Stimulated activated CD8-positive, alpha-beta memory T cell treated with anti-CD3 and anti-CD28 coated beads, Interleukin-4, amount 100 ng/mL, for 1 hour (primary cell): ENCODE measurements around the gene COG5.

Experiments
- DNase-seq, 2 donors: peaks; one replicate each; pipeline ENCODE4 v3.0.0-alpha.2; 2020; ENCODE audit warnings: low read depth in 2 of 2, low spot score in 1 of 2

The COG5 gene

DNA sequence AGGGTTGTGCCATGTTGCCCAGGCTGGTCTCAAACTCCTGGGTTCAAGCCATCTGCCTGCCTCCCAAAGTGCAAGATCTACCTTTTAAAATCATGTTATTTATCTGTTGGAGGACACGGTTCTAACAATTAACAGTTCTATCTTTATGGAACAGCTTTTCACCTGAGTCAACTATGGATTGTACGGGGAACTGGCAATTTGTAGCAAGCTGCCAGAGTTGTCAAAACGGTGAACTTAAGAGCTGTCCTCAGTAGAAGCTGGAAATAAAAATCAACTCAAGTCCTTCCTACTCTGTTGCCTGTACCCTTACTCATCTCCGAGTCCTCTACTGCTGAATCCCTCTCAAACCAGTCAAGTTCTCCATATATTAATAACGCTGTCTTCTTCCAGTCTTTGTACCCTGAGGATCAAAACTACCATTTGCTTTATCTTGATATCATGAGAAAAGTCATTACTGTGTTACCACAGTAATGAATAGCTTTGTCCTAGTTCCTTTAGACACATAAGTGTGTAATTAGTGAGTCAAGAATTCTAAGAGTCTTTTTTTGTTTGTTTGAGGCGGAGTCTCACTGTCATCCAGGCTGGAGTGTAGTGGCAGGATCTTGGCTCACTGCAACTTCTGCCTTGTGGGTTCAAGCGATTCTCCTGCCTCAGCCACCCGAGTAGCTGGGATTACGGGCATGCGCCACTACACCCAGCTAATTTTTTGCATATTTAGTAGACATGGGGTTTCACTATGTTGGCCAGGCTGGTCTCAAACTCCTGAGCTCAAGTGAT is 366.7 kb downstream of the COG5 start:
- DNase-seq = no peak

- no peak for DNase-seq
Observed at GRCh38 chr7:107194052-107194451, 369.7 kb downstream of the COG5 start.

GRCh38 chr7:107190090-107190489 is 373.6 kb downstream of the COG5 start:
- DNase-seq = no peak

DNA sequence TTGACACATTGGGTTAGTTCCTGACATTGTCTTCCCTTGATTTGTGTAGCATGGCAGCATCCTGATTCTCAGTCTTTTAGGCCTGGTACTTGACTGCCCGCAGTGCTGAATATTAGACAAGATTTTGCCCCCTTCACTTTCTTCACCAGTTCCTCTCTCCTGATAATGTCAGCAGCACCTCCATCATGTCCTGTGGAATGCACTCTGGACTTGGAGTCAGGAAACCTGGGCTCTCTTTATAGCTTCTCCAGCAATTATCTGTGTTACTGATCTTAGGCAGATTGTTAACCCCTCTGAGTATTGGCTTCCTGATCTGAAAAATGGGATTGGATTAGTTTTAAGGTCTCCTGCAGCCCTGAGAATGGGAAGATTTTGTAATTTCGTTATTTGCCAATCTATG is 375.9 kb downstream of the COG5 start:
- no peak for DNase-seq

DNA sequence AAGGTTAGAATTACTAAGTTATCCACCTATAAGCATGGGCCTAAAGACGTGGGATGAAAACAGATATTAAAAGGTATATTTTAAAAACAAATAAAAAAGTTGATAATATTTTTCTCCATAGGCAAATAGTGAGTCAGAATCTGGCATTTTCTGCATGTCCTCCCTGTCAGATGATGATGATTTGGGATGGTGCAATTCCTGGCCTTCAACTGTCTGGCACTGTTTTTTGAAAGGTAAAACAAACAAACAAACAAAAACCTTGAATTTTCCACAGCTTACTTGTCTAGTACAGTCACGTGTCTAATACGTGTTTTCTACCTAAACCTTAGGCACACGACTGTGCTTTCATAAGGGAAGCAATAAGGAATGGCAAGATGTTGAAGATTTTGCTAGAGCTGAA is 377.5 kb downstream of the COG5 start:
- no peak for DNase-seq

DNA sequence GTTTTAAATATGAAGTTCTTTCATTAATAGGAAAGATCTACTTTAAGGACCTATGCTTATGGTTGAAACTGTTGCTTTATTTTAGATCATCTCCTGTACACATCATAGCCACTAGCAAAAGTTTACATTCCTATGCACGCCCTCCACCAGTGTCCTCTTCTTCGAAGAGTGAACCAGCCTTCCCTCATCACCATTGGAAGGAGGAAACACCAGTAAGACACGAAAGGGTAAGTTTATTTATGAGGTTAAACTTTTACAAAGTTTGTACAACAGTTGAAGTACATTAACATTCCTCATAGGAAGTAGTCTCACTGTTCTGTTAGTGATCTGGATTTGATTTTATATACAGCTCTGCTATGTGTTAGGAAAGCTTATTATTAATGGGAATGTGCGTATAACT is 378.0 kb downstream of the COG5 start:
- no peak for DNase-seq

DNA sequence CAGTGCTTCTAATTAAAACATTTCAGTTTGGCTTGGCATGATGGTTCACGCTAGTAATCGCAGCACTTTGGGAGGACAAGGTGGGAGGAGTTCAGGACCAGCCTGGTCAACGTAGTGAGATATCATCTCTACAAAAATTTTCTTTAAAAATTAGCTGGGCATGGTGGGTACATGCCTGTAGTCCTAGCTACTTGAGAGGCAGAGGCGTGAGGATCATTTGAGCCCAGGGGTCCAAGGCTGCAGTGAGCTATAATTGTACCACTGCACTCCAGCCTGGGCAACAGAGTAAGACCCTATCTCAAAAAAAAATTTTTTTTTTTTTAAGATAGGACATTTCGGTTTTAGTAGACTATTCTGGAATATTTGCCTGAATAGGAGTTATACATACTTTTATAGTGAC is 382.5 kb downstream of the COG5 start:
- DNase-seq = no peak

DNA sequence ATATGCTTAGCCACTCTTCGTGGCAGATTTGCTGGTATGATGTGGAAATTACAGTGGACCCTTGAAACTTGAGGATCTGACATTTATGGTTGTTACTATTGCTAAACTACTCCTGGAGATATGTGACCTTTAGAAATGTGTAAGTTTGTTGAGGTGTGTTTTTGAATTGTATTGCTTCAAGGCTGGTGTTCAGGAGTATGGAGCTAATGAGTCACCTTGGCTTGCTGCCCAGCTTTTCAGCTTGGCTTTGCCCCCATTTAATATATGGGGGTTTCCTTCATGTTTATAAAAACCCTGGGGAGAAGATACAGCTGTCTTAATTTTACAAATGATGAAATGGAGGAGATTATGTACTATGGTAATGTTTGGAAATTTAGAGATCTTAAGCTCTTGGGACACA is 383.3 kb downstream of the COG5 start:
- DNase-seq = peak; percentile 37 to 45

DNA sequence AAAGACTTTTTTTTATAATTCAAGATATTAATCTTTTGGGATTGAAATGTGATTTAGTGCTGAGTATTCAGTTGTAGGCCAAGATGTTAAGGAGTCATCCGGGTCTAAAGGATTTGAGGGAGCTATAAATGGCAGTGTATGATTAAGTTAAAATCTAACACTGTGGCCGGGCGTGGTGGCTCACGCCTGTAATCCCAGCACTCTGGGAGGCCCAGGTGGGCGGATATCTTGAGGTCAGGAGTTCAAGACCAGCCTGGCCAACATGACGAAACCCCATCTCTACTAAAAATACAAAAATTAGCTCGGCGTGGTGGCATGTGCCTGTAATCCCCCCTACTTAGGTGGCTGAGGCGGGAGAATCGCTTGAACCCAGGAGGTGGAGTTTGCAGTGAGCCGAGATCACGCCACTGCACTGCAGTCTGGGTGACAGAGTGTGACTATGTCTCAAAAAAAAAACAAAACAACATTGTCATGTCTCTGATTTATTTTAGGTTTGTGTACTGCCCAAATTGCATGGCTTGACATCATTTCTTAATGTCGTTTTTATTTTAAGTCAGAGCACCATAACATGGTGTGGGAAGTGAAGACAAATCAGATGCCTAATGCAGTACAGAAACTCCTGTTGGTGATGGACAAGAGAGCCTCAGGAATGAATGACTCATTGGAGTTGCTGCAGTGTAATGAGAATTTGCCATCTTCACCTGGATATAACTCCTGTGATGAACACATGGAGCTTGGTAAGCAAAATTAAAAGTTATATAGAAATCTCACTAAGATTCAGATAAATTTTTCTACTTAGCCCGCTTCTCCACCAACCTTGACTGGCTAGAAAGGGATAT is 384.2 kb downstream of the COG5 start:
- DNase-seq = no peak

GRCh38 chr7:107173691-107174406 is 389.9 kb downstream of the COG5 start:
- DNase-seq = no peak

- no peak for DNase-seq
Observed at GRCh38 chr7:107173191-107173590, 390.5 kb downstream of the COG5 start.

- DNase-seq = no peak
Observed at GRCh38 chr7:107172276-107173032, 391.3 kb downstream of the COG5 start.

DNA sequence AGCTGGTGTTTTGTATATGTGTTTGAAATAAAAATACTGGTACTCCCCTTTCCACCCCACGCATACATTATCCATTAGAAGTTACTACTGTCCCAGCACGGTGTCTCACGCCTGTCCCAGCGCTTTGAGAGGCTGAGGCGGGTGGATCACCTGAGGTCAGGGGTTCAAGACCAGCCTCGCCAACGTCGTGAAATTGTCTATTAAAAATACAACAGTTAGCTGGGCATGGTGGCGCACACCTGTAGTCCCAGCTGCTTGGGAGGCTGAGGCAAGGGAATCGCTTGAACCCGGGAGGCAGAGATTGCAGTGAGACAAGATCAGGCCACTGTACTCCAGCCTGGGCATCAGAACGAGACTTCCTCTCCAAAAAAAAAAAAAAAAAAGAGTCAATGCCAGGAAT is 392.2 kb downstream of the COG5 start:
- no peak for DNase-seq

GRCh38 chr7:107170051-107170915 is 393.4 kb downstream of the COG5 start:
- DNase-seq = no peak

GRCh38 chr7:107169120-107170050 is 394.3 kb downstream of the COG5 start:
- peak; percentile 54 to 70 for DNase-seq

DNA sequence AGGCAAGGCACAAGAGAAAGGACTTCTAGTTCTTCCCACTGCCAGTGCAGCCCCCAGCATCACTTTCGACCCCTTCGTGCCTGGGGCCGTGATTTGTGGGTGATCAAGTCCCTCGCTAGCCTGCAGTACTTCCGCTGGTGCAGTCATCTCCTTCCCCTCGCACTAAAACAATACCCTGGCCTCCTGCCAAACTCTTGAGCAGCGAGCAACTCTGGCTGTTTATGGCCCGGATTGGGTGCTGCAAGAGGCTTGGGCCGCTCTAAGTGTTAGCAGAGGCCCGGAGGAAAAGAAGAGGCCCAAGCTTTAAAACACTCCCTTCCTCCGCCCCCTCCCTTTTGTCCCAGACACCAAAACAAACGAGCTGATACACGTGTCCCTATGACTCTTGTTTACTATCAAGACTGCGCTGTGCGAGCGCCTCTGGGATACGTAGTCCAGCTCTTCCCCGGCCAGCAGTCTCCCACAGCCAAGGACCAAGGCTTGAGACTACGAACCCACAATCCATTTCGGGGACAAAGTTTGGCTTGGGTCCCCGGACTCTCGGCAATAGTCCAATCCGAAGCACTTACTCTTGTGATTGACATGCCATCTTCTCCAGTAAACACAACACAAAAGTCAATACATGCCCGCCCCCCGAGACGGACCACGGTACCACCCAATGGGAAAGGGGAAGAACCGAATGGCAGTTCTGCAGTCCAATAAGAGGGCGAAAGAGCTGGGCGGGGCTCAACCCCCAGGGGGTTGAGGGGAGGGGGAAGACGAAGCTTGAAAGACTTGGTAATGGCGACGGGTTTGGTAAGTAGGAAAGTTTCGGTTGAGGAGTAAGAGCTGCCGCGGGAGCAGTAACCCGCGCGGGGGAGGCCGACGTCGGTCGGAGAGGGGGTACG is 395.2 kb downstream of the COG5 start, which contains the start of gene HBP1:
HBP1 (plus strand) TSS at position 771 of the 887 bp plus-strand sequence. CDS start 10,891 bp downstream, outside the sequence.
- peak; percentile 88 to 96 for DNase-seq

GRCh38 chr7:107167483-107168232 is 396.1 kb downstream of the COG5 start:
- DNase-seq = no peak
